GM18505 (cell line): ENCODE results near the gene ARHGEF4.
"Not testable (repeated sequence)": the region's sequence is repeated elsewhere in the genome, so short reads cannot be mapped to it uniquely, and the experiment has no call there.

ENCODE experiments used
- ATAC-seq: cut with Tn5 transposase; IDR thresholded peaks from one replicate; pipeline ENCODE4 v1.9.1; 2021; ENCODE audit not compliant: unreplicated experiment
- POLR2A ChIP-seq: IDR thresholded peaks from 4 replicates; pipeline ENCODE4 v1.6.1; 2011; ENCODE audit warnings: borderline replicate concordance; ENCODE audit not compliant: insufficient read depth, insufficient read length; ENCODE audit errors: extremely low read depth

ARHGEF4 gene

DNA sequence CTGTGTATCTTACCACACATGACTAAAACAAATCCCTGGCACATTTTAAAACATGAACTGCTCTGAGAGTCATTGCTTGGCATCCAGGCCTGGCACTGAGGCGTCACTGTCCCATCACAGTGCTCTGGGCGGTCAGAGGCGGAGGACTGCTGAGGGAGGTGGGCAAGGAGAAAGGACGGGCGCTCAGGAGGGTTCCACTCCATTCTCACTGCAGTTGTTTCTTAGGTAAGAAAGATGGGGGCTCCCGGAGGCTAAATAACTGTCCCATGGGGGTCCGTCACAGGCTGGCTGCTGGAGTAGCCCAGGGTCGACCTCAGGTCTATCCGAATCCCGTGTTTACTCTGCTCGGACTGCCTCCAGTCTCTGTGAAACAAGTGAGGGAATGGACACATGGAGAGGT, 139.0 kb downstream of the ARHGEF4 start:
- ATAC-seq = no peak
- no peak for TF ChIP-seq POLR2A

GRCh38 chr2:130976591-130977237, 140.0 kb downstream of the ARHGEF4 start:
- no peak for TF ChIP-seq POLR2A
- ATAC-seq = no peak

- no peak for ATAC-seq
- no peak for TF ChIP-seq POLR2A
Measured at GRCh38 chr2:130977461-130978050, 140.8 kb downstream of the ARHGEF4 start.

DNA sequence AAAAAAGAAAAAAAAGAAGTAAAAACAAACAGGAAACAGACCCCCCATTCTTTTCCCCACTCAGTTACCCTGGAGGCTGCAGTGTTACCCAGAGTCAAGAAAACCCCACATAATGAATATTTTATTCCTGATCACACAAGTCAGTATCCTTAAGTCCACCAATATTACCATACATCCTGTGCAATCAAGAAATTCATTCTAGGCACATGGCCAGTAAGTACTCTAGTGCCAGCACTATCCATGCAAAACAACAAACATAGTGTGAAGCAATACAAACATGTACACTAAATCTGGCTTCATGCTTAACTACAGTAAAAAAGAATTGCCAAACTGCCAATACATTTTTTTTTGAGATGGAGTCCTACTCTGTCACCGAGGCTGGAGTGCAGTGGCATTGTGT, 145.0 kb downstream of the ARHGEF4 start:
- TF ChIP-seq POLR2A = no peak
- no peak for ATAC-seq

- no peak for ATAC-seq
Measured at GRCh38 chr2:130985206-130985780, 148.6 kb downstream of the ARHGEF4 start.

DNA sequence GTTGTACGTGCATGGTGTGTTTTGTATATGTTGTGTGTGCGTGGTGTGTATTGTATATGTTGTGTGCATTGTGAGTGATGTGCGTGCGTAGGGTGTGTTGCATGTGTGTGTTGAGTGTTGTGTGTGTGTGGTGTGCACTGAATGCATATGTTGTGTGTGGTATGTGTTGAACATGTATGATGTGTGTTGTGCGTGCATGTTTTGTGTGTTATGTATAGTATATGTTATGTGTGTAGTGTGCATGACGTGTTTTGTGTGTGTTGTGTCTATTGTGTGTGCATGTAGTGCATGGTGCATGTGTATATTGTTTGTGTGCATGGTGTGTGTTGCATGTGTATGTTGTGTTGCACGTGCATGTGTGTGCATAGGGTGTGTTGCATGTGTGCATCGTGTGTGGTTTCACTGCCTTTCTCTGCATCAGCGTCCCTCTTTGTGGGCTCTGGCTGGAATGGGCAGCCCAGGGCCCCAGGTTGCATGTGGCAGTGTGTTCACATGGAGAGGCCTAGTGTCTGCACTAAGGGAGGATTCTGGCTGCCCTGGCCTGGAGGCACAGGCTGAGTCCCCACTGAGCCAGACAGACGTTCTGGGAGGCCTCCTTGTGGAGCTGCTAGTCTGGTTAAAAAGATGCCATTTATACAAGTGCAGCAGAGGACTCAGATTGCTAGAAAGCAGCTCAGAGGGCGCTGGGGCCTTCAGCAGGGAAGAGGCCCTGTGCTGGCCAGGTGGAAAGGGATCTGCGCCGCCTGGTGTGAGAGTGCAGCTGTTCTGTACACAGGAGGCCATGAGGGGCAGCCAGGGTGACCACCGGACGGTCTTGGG, 149.3 kb downstream of the ARHGEF4 start:
- TF ChIP-seq POLR2A = no peak
- no peak for ATAC-seq

More at GRCh38 chr2:130985206-130985780, 148.6 kb downstream of the ARHGEF4 start:
- TF ChIP-seq POLR2A = no peak

- no peak for TF ChIP-seq POLR2A
- no peak for ATAC-seq
Measured at GRCh38 chr2:130986890-130987493, 150.3 kb downstream of the ARHGEF4 start.

DNA sequence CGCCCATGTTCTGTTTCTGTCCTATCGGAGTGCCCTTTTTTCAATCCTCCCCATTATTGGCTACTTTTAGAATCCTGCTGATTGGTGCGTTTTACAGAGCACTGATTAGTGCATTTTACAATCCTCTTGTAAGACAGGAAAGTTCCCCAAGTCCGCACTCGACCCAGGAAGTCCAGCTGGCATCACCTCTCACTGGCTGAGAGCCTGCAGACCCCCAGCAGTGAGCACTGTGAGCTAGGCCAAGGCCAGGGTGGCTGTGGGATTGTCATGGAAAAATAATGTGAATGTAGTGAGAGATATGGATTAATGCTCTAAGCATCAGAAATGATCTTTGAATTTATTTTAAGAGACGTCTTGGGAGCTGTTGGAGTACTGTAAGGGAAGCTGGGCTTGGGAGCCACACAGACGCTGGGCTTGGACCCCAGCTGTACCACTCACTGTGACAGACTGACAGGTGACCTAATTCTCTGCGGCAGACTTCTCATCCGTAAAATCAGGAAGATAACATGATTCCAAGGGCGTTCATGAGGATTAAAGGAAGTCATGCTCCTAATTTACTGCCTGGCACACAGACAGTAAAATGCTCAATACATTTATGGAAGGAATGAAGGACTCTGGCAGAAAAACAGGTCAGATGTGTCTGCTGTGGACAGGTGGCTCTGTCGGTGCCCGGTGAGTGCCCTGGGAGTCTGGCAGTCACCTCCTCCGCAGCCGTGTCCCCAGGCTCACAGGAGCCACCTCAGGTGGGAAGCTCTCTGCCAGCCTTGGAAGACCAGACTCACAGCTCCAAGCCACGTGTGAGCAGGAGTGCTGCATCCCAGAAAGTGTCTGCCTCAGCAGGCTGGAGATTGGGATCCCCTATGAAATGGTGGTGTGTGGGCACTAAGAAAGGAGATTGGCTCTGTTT, 151.1 kb downstream of the ARHGEF4 start:
- no peak for TF ChIP-seq POLR2A
- no peak for ATAC-seq

DNA sequence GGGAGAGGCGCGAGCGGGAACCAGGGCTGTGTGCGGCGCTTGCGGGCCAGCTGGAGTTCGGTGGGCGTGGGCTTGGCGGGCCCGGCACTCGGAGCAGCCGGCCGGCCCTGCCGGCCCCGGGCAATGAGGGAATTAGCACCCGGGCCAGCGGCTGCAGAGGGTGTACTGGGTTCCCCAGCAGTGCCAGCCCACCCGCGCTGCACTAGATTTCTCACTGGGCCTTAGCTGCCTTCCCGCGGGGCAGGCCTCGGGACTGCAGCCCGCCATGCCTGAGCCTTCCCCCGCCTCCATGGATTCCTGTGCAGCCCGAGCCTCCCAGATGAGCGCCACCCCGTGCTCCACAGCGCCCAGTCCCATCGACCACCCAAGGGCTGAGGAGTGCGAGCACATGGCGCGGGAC, 154.7 kb downstream of the ARHGEF4 start:
- ATAC-seq = not testable (repeated sequence)

DNA sequence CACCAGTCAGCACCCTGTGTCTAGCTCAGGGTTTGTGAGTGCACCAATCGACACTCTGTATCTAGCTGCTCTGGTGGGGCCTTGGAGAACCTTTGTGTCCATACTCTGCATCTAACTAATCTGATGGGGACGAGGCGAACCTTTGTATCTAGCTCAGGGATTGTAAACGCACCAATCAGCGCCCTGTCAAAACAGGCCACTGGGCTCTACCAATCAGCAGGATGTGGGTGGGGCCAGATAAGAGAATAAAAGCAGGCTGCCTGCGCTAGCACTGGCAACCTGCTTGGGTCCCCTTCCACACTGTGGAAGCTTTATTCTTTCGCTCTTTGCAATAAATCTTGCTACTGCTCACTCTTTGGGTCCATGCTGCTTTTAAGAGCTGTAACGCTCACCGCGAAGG, 155.3 kb downstream of the ARHGEF4 start:
- not testable (repeated sequence) for ATAC-seq

DNA sequence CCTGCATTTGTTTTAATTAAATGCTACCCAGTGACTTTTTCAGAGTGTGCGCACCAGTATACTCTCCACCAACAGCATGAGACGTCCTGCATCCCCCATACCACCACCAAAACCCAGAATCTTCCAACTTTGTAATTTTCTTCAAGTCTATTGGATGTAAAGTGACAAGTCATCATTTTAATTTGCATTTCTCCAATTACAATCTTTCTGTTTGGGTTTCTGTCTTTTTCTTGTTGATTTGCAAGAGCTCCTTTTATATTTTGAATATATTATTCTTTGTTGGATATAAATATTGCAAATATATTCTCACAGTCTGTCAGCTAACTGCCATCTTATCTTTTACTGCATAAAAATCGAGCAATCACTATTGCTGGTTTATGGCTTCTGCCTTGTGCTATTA, 160.0 kb downstream of the ARHGEF4 start:
- no peak for ATAC-seq
- no peak for TF ChIP-seq POLR2A

DNA sequence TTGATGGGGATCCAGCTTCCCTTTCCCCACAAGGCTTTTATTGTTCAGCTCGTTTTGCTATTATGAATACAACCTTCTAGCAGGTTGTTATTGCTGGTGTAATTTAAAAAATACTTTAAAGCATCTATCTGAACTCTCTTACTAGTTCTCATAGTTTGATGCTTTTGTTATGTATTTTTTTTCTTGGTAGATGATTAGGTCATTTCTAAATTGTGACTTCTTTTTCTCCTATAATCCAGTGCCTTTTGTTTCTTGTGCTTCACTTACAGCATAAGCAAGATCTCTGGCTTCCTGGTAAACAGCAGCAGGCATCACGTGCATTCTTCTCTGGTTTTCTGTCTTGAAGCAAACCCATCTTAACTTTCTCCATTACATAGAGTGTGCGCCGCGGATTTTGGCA, 160.5 kb downstream of the ARHGEF4 start:
- ATAC-seq = no peak
- no peak for TF ChIP-seq POLR2A
